Choroid plexus epithelial cell (primary cell): Measurements from ENCODE around the gene DEK.
A peak's percentile ranks its signal among the peaks of the same experiment; 100 is the strongest.

ENCODE experiments used
- DNase-seq: peaks from one replicate; pipeline ENCODE4 v3.0.0-alpha.2; 2010; ENCODE audit warnings: low read depth
- H3K4me3 ChIP-seq: 2 replicates; pipeline ENCODE4 v1.5.1; 2011; ENCODE audit warnings: low read depth, mild to moderate bottlenecking, control low read depth, low read length, moderate library complexity
- CTCF ChIP-seq: conservative IDR thresholded peaks from 2 replicates; pipeline ENCODE4 v1.5.1; 2011; ENCODE audit warnings: low read depth, mild to moderate bottlenecking, control low read depth, inconsistent platforms, low read length, moderate library complexity

The DEK gene

GRCh38 chr6:18265787-18266522 lies 1.6 kb upstream of the DEK start:
- H3K4me3 ChIP-seq: no peak overlapping the region
- no peak for TF ChIP-seq CTCF
- no peak for DNase-seq

- H3K4me3 ChIP-seq: peak overlapping the region; percentile 91
- TF ChIP-seq CTCF: no peak
- DNase-seq: no peak
These were observed 620 bp upstream of the DEK start for GRCh38 chr6:18264923-18265377.

- peak overlapping the region; percentile 91 for H3K4me3 ChIP-seq
- no peak for TF ChIP-seq CTCF
- DNase-seq: peak; percentile 38
These were observed 712 bp downstream of the DEK start for GRCh38 chr6:18263418-18264218.

- H3K4me3 ChIP-seq: peak overlapping the region; percentile 91
- no peak for TF ChIP-seq CTCF
- DNase-seq: peak; percentile 29
These were observed 1.5 kb downstream of the DEK start for GRCh38 chr6:18262702-18263417.

GRCh38 chr6:18261877-18262276 lies 2.5 kb downstream of the DEK start:
- no peak for TF ChIP-seq CTCF
- no peak overlapping the region for H3K4me3 ChIP-seq
- DNase-seq: no peak

- peak; percentile 45 for DNase-seq
- H3K4me3 ChIP-seq: no peak overlapping the region
- peak; percentile 22 for TF ChIP-seq CTCF
These were observed 3.8 kb downstream of the DEK start for GRCh38 chr6:18260448-18261106.
